H1 (cell line): ENCODE measurements around the gene ANAPC16. TPM values are rescaled to one million over a fixed set of nuclear protein-coding genes. Genes with fewer than 3 reads are reported as not detected.

ENCODE experiments used
- CTCF ChIA-PET: fragments of 300-600 bp; sonication (Branson Sonifier 250); formaldehyde crosslinking; loops from one replicate; lab custom pipeline; 2021; ENCODE audit not compliant: partially characterized antibody; lab: Charles Lee
- POLR2A ChIA-PET: fragments of 300-600 bp; sonication (Branson Sonifier 250); formaldehyde crosslinking; loops from one replicate; lab custom pipeline; 2021; ENCODE audit warnings: inconsistent platforms; ENCODE audit not compliant: partially characterized antibody; lab: Charles Lee
- DNase-seq, 2 experiments: peaks; one replicate each; pipeline versions ENCODE4 v3.0.0 to v3.0.0-alpha.2; 2010 to 2022; ENCODE audit warnings: low spot score in 2 of 2, low read depth in 1 of 2, mixed read lengths in 1 of 2
- FAIRE-seq: peaks from 2 replicates; lab custom pipeline; 2011; peaks lifted over from hg19 to GRCh38; lab: Jason Lieb, UNC
- H2AFZ ChIP-seq: 2 replicates; pipeline ENCODE4 v1.8.1; 2012; ENCODE audit warnings: low read length, inconsistent platforms
- H2AK5ac ChIP-seq: 2 replicates; pipeline ENCODE4 v1.6.1; 2013; ENCODE audit warnings: low read depth, low read length
- H2BK120ac ChIP-seq: replicated peaks from 2 replicates; pipeline ENCODE3; 2013; ENCODE audit warnings: low read depth, low read length, inconsistent platforms
- H2BK12ac ChIP-seq: 2 replicates; pipeline ENCODE4 v1.6.1; 2013; ENCODE audit warnings: low read depth, low read length
- H2BK15ac ChIP-seq: 2 replicates; pipeline ENCODE4 v1.6.1; 2013; ENCODE audit warnings: low read length
- H2BK20ac ChIP-seq: 2 replicates; pipeline ENCODE4 v1.6.1; 2013; ENCODE audit warnings: low read length
- H2BK5ac ChIP-seq: 2 replicates; pipeline ENCODE4 v1.6.1; 2013; ENCODE audit warnings: low read depth, low read length
- H3K14ac ChIP-seq: 2 replicates; pipeline ENCODE4 v1.6.1; 2013; ENCODE audit warnings: inconsistent platforms; ENCODE audit not compliant: insufficient read length
- H3K18ac ChIP-seq: 2 replicates; pipeline ENCODE4 v1.6.1; 2013; ENCODE audit warnings: low read length; ENCODE audit errors: extremely low read depth
- H3K23ac ChIP-seq: 2 replicates; pipeline ENCODE4 v1.6.1; 2013; ENCODE audit warnings: inconsistent platforms; ENCODE audit not compliant: insufficient read length
- H3K23me2 ChIP-seq: 2 replicates; pipeline ENCODE4 v1.6.1; 2013; ENCODE audit warnings: low read depth, low read length
- H3K27ac ChIP-seq: 2 replicates; pipeline ENCODE4 v1.6.1; 2011; ENCODE audit warnings: low read depth, low read length, inconsistent platforms
- H3K27me3 ChIP-seq, 4 experiments: replicated peaks in 1 of 4; 1 replicate in 1 of 4; 2 replicates in 3 of 4; pipeline versions ENCODE4 v1.6.1 to v1.8.1; 2011 to 2013; ENCODE audit warnings: low read length in 3 of 4, mild to moderate bottlenecking in 3 of 4, inconsistent platforms in 2 of 4, mixed read lengths in 2 of 4, moderate library complexity in 1 of 4; ENCODE audit not compliant: control insufficient read depth in 3 of 4, insufficient read depth in 3 of 4; ENCODE audit errors: extremely low read depth in 1 of 4
- H3K36me3 ChIP-seq, 4 experiments: 2 replicates each; pipeline versions ENCODE4 v1.6.1 to v1.8.1; 2011 to 2013; ENCODE audit warnings: mild to moderate bottlenecking in 4 of 4, low read length in 3 of 4, moderate library complexity in 2 of 4, control low read depth in 1 of 4, inconsistent platforms in 1 of 4; ENCODE audit not compliant: insufficient read depth in 4 of 4, control insufficient read depth in 2 of 4
- H3K4ac ChIP-seq: replicated peaks from 2 replicates; pipeline ENCODE3; 2013; ENCODE audit warnings: low read length, low read depth, mixed read lengths, inconsistent platforms; ENCODE audit not compliant: insufficient read length
- H3K4me1 ChIP-seq, 4 experiments: replicated peaks in 1 of 4; 1 replicate in 1 of 4; 2 replicates in 3 of 4; pipeline versions ENCODE4 v1.6.1 to v1.8.1; 2011 to 2013; ENCODE audit warnings: low read length in 3 of 4, inconsistent platforms in 2 of 4, mixed read lengths in 1 of 4; ENCODE audit not compliant: insufficient read depth in 4 of 4, control insufficient read depth in 3 of 4
- H3K4me2 ChIP-seq, 2 experiments: 2 replicates each; pipeline versions ENCODE4 v1.6.1 to v1.8.1; 2011 to 2013; ENCODE audit warnings: low read depth in 2 of 2, low read length in 2 of 2, control low read depth in 1 of 2, inconsistent platforms in 1 of 2, mild to moderate bottlenecking in 1 of 2; ENCODE audit not compliant: insufficient read depth in 1 of 2
- H3K4me3 ChIP-seq, 4 experiments: fragments of 200-600, 300-600 bp in 1 of 4; sonication (generic), shearing (Covaris generic), sonication (Bioruptor Twin) in 1 of 4; 2 replicates each; pipeline versions ENCODE4 v1.5.1 to v1.8.1; 2011 to 2016; ENCODE audit warnings: low read length in 4 of 4, low read depth in 3 of 4, control low read depth in 2 of 4, inconsistent platforms in 2 of 4, mild to moderate bottlenecking in 2 of 4, mixed read lengths in 1 of 4, moderate library complexity in 1 of 4; ENCODE audit not compliant: insufficient read depth in 2 of 4; ENCODE audit errors: extremely low read depth in 1 of 4
- H3K56ac ChIP-seq: replicated peaks from 2 replicates; pipeline ENCODE3; 2013; ENCODE audit warnings: low read depth, mild to moderate bottlenecking, mixed read lengths, low read length, inconsistent platforms; ENCODE audit not compliant: insufficient read length
- H3K79me1 ChIP-seq: 2 replicates; pipeline ENCODE4 v1.6.1; 2013; ENCODE audit warnings: low read depth, low read length, control low read depth
- H3K79me2 ChIP-seq, 2 experiments: 2 replicates each; pipeline versions ENCODE4 v1.6.1 to v1.8.1; 2012 to 2013; ENCODE audit warnings: low read length in 2 of 2, mild to moderate bottlenecking in 2 of 2, inconsistent platforms in 1 of 2; ENCODE audit not compliant: insufficient read depth in 2 of 2, control insufficient read depth in 1 of 2
- H3K9ac ChIP-seq, 4 experiments: replicated peaks in 1 of 4; 1 replicate in 1 of 4; 2 replicates in 3 of 4; pipeline versions ENCODE4 v1.6.1 to v1.8.1; 2011 to 2013; ENCODE audit warnings: low read depth in 3 of 4, low read length in 3 of 4, control low read depth in 2 of 4, mild to moderate bottlenecking in 2 of 4, moderate library complexity in 2 of 4, inconsistent platforms in 1 of 4; ENCODE audit errors: extremely low read depth in 1 of 4
- H3K9me3 ChIP-seq, 2 experiments: 2 replicates each; pipeline versions ENCODE4 v1.6.1 to v1.8.1; 2012 to 2013; ENCODE audit warnings: mild to moderate bottlenecking in 2 of 2, moderate library complexity in 2 of 2, control low read depth in 1 of 2, inconsistent platforms in 1 of 2, low read depth in 1 of 2, low read length in 1 of 2, mixed read lengths in 1 of 2; ENCODE audit not compliant: insufficient read depth in 2 of 2
- H4K20me1 ChIP-seq, 2 experiments: replicated peaks in 1 of 2; 2 replicates each; pipeline versions ENCODE3 to v1.8.1; 2011 to 2013; ENCODE audit warnings: inconsistent platforms in 2 of 2, low read length in 2 of 2, mild to moderate bottlenecking in 1 of 2; ENCODE audit not compliant: insufficient read depth in 2 of 2, control insufficient read depth in 1 of 2
- H4K5ac ChIP-seq: 2 replicates; pipeline ENCODE4 v1.6.1; 2013; ENCODE audit warnings: low read length, low read depth, mixed read lengths, inconsistent platforms; ENCODE audit not compliant: insufficient read length
- H4K8ac ChIP-seq: 2 replicates; pipeline ENCODE4 v1.8.0; 2013; ENCODE audit warnings: mild to moderate bottlenecking, moderate library complexity, low read length, inconsistent platforms; ENCODE audit not compliant: insufficient read depth; ENCODE audit errors: extremely low read depth
- H4K91ac ChIP-seq: replicated peaks from 2 replicates; pipeline ENCODE3; 2013; ENCODE audit warnings: low read length, mixed read lengths, inconsistent platforms; ENCODE audit not compliant: insufficient read length
- BCL11A ChIP-seq, 2 experiments: IDR thresholded peaks; one replicate each; pipeline ENCODE4 v1.6.1; 2011; ENCODE audit warnings: low read depth in 2 of 2, low read length in 2 of 2, mild to moderate bottlenecking in 2 of 2
- EP300 ChIP-seq, 2 experiments: IDR thresholded peaks; 1 replicate in 1 of 2; 2 replicates in 1 of 2; pipeline ENCODE4 v1.6.1; 2011 to 2012; ENCODE audit warnings: low read depth in 2 of 2, low read length in 2 of 2, mild to moderate bottlenecking in 2 of 2, borderline replicate concordance in 1 of 2, inconsistent platforms in 1 of 2, moderate library complexity in 1 of 2
- KDM1A ChIP-seq: fragments of 200-600, 300-600 bp; sonication (generic); IDR thresholded peaks from 2 replicates; pipeline ENCODE4 v1.7.1; 2016; ENCODE audit warnings: mild to moderate bottlenecking, low read length, borderline replicate concordance
- POU5F1 ChIP-seq: IDR thresholded peaks from 2 replicates; pipeline ENCODE4 v1.6.1; 2011; ENCODE audit warnings: low read depth, mild to moderate bottlenecking, low read length, moderate library complexity
- WGBS, 2 experiments: shearing (Covaris generic) in 1 of 2; methylation state at CpG; one replicate each; pipeline versions ENCODE4 v1.1.6 to v1.1.7; 2013 to 2015; ENCODE audit warnings: low lambda C conversion rate in 2 of 2, mixed read lengths in 2 of 2, inconsistent platforms in 1 of 2, low coverage in 1 of 2, missing lambda C conversion rate in 1 of 2; ENCODE audit not compliant: insufficient replicate concordance in 2 of 2, insufficient coverage in 1 of 2, insufficient read length in 1 of 2; ENCODE audit errors: extremely low coverage in 1 of 2, missing lambda C conversion rate in 1 of 2; 5-methylcytosine and 5-hydroxymethylcytosine counted together
- polyA plus RNA-seq, 7 experiments: library from polyadenylated mRNA; depleted of rRNA in 3 of 7; stranded (reverse) in 5 of 7; unstranded in 2 of 7; fragments of >200 nt in 5 of 7; fragments of 200-250 nt in 2 of 7; gene quantifications; 1 replicate in 5 of 7; 2 replicates in 1 of 7; 4 replicates in 1 of 7; pipeline versions ENCODE4 v1.2.1 to v1.2.3, GENCODE V29; 2011 to 2013; ENCODE audit warnings: missing spikeins in 2 of 7, mixed read lengths in 2 of 7
- total RNA-seq: library from RNA; stranded (reverse); fragmentation: NEBNext Ultra II Directional; extraction: Animal tissue kit (Norgen Biotek cat#: 25700); gene quantifications from 2 replicates; pipeline ENCODE4 v1.2.1, GENCODE V29; 2021

ANAPC16 gene
- total and polyA plus RNA-seq, 2 of the 8 experiments (the other 6 are each of a cell fraction or from before 2014, with no cell fraction given): 53.1 to 57.4 TPM

DNA sequence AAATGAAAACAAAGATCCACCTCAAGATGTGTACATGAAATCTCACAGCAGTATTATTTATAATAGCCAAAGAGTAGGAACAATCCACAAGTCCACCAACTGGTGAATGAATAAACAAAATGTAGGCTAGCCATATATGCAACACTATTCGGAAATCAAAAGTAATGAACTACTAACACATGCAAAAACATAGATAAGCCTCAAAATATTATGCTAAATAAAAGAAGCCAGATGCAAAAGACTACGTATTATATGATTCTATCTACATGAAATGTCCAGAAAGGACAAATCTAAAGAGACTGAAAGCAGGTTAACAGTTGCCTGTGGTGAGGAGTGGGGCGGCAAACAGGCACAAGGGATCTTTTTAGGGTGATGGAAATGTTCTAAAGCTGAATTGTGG is 48.7 kb upstream of the ANAPC16 start:
- H2BK12ac ChIP-seq: no peak overlapping the region
- DNase-seq: no peak
- no peak overlapping the region for H3K27ac ChIP-seq
- H2AFZ ChIP-seq: no peak overlapping the region
- H2BK20ac ChIP-seq: no peak overlapping the region
- ChIA-PET POLR2A (no interaction called here), CTCF (interaction anchor here (1.2 to 1.6 kb wide), 2 partner anchors 31 to 41 kb away, joined by 3 to 5 read pairs; no protein-coding TSS in a partner anchor)
- no peaks in the 10 kb centered on the region for H3K79me1 ChIP-seq
- H3K23ac ChIP-seq: no peak overlapping the region
- H3K79me2 ChIP-seq: no peaks in the 10 kb centered on the region
- 86% methylated on average over 3 of the region's 3 CpGs; no CpG with 5 or more reads in 1 of the 2 experiments for WGBS, 2 experiments
- H3K4ac ChIP-seq: no peak overlapping the region
- H4K91ac ChIP-seq: no peak overlapping the region
- H3K4me1 ChIP-seq: no peaks in the 10 kb centered on the region
- no peak overlapping the region for H3K14ac ChIP-seq
- H3K9ac ChIP-seq: no peak overlapping the region
- no peak overlapping the region for H3K56ac ChIP-seq
- no peak overlapping the region for H2BK15ac ChIP-seq
- FAIRE-seq: no peak
- no peak overlapping the region for H3K18ac ChIP-seq
- H3K9me3 ChIP-seq: no peaks in the 10 kb centered on the region
- H4K20me1 ChIP-seq: no peaks in the 10 kb centered on the region
- H3K27me3 ChIP-seq: no peaks in the 10 kb centered on the region
- H3K36me3 ChIP-seq: no peaks in the 10 kb centered on the region
- no peak overlapping the region for H2AK5ac ChIP-seq
- no peak overlapping the region for H2BK5ac ChIP-seq
- H3K4me3 ChIP-seq: no peak overlapping the region
- H2BK120ac ChIP-seq: no peak overlapping the region
- no peaks in the 10 kb centered on the region; the same call in 1 of the 2 replicates for H3K23me2 ChIP-seq
- H4K8ac ChIP-seq: no peak overlapping the region
- H4K5ac ChIP-seq: no peak overlapping the region
- H3K4me2 ChIP-seq: no peak overlapping the region
- TF ChIP-seq BCL11A (IDR thresholded peaks at IDR 0.05; ENCODE audit: low read depth in 2 of 2, low read length in 2 of 2): no peak
- TF ChIP-seq EP300 (IDR thresholded peaks at IDR 0.05; ENCODE audit: borderline replicate concordance in 1 of 2, low read depth in 2 of 2, low read length in 2 of 2): no peak
- TF ChIP-seq POU5F1: no peak
- no peak for TF ChIP-seq KDM1A
